ENCODE results near the gene KCMF1.

Gene KCMF1

DNA sequence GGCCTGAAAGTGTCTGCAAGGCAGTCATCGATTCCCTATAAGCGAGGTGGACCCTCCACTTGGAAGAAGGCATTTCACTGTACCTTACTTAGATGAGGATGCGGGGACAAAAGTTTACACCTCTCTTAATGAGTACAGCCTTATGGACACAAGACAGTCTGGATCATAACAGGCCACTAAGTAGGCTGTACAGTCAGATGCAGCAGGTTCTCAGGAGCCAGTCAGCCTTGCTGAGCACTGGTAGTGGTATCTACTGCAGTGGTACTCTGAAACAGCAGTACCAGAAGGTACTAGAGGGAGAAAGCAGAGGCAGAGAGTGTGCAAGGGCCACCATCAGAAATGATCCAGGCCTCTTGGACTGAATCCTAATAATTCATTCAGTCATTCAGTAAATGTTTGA, 77.6 kb downstream of the KCMF1 start:
- TF ChIP-seq TAF1 (IDR thresholded peaks at IDR 0.05; ENCODE audit: borderline replicate concordance, low read depth, low read length) (no peak), POLR2A (IDR thresholded peaks at IDR 0.05; ENCODE audit: low read depth, low read length) (no peak), POLR2AphosphoS5 (IDR thresholded peaks at IDR 0.05; ENCODE audit: low read depth, low read length) (no peak)
- FAIRE-seq (no peak), DNase-seq (ENCODE audit: insufficient read length) (no peak)

DNA sequence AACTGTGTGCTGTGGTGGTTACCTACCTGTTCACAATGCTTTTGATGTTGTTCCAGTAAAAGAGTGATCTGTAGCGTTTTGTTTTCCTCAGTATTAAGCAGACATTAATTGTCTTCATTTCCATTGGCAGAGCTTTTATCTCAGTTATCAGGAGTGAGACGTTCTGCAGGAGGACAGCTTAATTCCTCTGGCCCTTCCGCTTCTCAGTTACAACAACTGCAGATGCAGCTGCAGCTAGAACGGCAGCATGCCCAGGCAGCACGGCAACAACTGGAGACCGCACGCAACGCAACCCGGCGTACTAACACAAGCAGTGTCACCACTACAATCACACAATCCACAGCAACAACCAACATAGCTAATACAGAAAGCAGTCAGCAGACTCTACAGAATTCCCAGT, 78.3 kb downstream of the KCMF1 start:
- FAIRE-seq (no peak), DNase-seq (ENCODE audit: insufficient read length) (no peak)
- TF ChIP-seq POLR2A (IDR thresholded peaks at IDR 0.05; ENCODE audit: low read depth, low read length) (no peak), TAF1 (IDR thresholded peaks at IDR 0.05; ENCODE audit: borderline replicate concordance, low read depth, low read length) (no peak), POLR2AphosphoS5 (IDR thresholded peaks at IDR 0.05; ENCODE audit: low read depth, low read length) (no peak)

- TF ChIP-seq POLR2A (IDR thresholded peaks at IDR 0.05; ENCODE audit: low read depth, low read length): no peak
- TF ChIP-seq POLR2AphosphoS5 (IDR thresholded peaks at IDR 0.05; ENCODE audit: low read depth, low read length): no peak
- TF ChIP-seq TAF1 (IDR thresholded peaks at IDR 0.05; ENCODE audit: borderline replicate concordance, low read depth, low read length): no peak
- no peak for FAIRE-seq
- DNase-seq (ENCODE audit: insufficient read length): no peak
Observed at GRCh38 chr2:85053802-85054201, 82.8 kb downstream of the KCMF1 start.

- FAIRE-seq (no peak), DNase-seq (ENCODE audit: insufficient read length) (no peak)
- no peak for TF ChIP-seq POLR2A (IDR thresholded peaks at IDR 0.05; ENCODE audit: low read depth, low read length)
- no peak for TF ChIP-seq TAF1 (IDR thresholded peaks at IDR 0.05; ENCODE audit: borderline replicate concordance, low read depth, low read length)
- no peak for TF ChIP-seq POLR2AphosphoS5 (IDR thresholded peaks at IDR 0.05; ENCODE audit: low read depth, low read length)
Observed at GRCh38 chr2:85057226-85057962, 86.4 kb downstream of the KCMF1 start.

- FAIRE-seq (no peak), DNase-seq (ENCODE audit: insufficient read length) (no peak)
- TF ChIP-seq TAF1 (IDR thresholded peaks at IDR 0.05; ENCODE audit: borderline replicate concordance, low read depth, low read length) (no peak), POLR2A (IDR thresholded peaks at IDR 0.05; ENCODE audit: low read depth, low read length) (no peak), POLR2AphosphoS5 (IDR thresholded peaks at IDR 0.05; ENCODE audit: low read depth, low read length) (no peak)
Observed at GRCh38 chr2:85061896-85062295, 90.9 kb downstream of the KCMF1 start.

GRCh38 chr2:85062565-85062964, 91.6 kb downstream of the KCMF1 start:
- FAIRE-seq: no peak
- TF ChIP-seq TAF1 (IDR thresholded peaks at IDR 0.05; ENCODE audit: borderline replicate concordance, low read depth, low read length) (no peak), POLR2AphosphoS5 (IDR thresholded peaks at IDR 0.05; ENCODE audit: low read depth, low read length) (no peak), POLR2A (IDR thresholded peaks at IDR 0.05; ENCODE audit: low read depth, low read length) (no peak)
- no peak for DNase-seq (ENCODE audit: insufficient read length)

DNA sequence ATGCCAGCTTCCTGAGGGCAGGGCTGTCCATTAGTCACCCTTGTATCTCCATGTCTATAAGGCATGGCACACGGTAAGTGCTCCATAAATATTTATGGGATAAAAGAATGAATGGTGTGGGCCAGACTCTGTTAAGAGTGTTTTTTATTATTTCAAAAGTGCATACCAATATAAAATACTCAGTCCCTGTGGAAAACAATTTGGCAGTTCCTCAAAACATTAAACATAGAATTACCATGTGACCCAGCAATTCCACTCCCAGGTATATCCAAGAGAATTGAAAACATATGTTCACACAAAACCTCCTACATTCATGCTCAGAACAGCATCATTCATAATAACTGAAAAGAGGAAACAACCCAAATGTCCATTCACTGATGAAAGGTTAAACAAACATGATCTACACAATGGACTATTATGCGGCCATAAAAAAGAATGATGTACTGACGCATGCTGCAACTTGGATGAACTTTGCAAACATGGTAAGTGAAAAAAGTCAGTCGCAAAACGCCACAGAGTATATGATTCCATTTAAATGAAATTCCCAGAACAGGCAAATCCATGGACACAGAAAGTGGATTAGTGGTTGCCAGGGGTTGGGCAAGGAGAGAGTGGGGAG, 93.1 kb downstream of the KCMF1 start:
- FAIRE-seq (no peak), DNase-seq (ENCODE audit: insufficient read length) (no peak)
- no peak for TF ChIP-seq POLR2AphosphoS5 (IDR thresholded peaks at IDR 0.05; ENCODE audit: low read depth, low read length)
- TF ChIP-seq TAF1 (IDR thresholded peaks at IDR 0.05; ENCODE audit: borderline replicate concordance, low read depth, low read length): no peak
- TF ChIP-seq POLR2A (IDR thresholded peaks at IDR 0.05; ENCODE audit: low read depth, low read length): no peak

GRCh38 chr2:85064927-85065577, 94.1 kb downstream of the KCMF1 start:
- FAIRE-seq (no peak), DNase-seq (ENCODE audit: insufficient read length) (no peak)
- TF ChIP-seq POLR2A (IDR thresholded peaks at IDR 0.05; ENCODE audit: low read depth, low read length) (no peak), TAF1 (IDR thresholded peaks at IDR 0.05; ENCODE audit: borderline replicate concordance, low read depth, low read length) (no peak), POLR2AphosphoS5 (IDR thresholded peaks at IDR 0.05; ENCODE audit: low read depth, low read length) (no peak)

DNA sequence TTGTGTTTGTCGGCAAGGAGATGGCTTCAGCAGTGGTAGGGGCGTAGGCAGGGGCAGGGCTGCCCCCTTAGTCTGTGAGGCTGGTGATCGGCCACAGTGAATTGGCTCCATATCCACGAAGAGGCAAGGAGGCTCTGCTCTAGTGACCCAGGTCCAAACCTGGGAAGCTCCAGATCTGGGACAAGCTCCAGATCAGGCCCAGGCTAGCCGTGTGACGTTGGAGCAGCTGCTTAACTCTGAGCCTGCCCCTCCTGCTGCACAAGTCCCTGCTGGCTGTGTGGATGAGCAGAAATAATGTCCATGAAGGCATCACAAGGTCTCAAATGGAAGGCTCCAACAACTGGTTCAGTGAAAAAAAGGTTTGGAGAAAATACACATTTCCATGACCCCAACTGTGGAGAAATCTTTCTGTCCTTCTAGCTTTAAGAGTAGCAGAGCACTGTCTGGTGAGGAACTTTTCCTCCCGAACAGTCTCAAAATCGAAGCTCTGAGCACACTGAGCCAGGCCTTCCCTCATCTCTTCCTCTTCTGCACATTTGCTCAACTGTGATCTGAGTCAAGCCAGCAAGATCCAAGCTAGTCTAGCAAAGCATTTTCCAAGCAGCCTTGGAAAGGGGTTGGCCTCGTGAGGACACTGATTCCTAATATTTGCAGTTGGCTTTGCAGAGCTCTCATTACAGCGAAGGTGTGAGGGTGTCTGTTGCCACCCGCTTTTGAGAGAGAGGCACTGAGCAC, 95.2 kb downstream of the KCMF1 start:
- no peak for TF ChIP-seq POLR2A (IDR thresholded peaks at IDR 0.05; ENCODE audit: low read depth, low read length)
- TF ChIP-seq POLR2AphosphoS5 (IDR thresholded peaks at IDR 0.05; ENCODE audit: low read depth, low read length): no peak
- TF ChIP-seq TAF1 (IDR thresholded peaks at IDR 0.05; ENCODE audit: borderline replicate concordance, low read depth, low read length): no peak
- DNase-seq (ENCODE audit: insufficient read length): no peak
- FAIRE-seq: no peak

DNA sequence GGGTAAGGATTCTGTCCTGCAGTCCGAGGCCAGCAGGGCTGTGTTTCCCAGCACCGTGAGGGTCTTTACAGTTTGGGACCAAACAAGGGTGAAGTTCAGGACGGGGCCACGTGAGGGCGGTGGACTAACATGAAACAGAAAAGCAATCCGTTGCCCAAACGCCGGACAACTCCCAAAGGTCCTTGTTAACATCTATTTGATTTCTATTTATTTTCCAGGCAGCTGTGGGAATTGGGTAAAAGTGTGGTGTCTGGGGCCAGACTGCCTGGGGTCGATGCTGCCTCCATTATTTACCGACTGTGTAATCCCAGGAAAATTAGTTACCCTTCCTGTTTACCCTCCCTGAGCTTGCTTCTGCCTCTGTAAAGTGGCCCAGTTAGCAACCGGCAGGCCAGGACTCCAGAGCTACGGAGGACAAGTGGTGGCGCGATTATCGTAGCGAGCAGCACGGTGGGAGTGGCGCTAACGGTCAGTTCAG, 96.0 kb downstream of the KCMF1 start:
- TF ChIP-seq POLR2AphosphoS5 (IDR thresholded peaks at IDR 0.05; ENCODE audit: low read depth, low read length) (no peak), POLR2A (IDR thresholded peaks at IDR 0.05; ENCODE audit: low read depth, low read length) (no peak), TAF1 (IDR thresholded peaks at IDR 0.05; ENCODE audit: borderline replicate concordance, low read depth, low read length) (no peak)
- DNase-seq (ENCODE audit: insufficient read length) (no peak), FAIRE-seq (peak; percentile 72)

GRCh38 chr2:85071096-85071495, 100.1 kb downstream of the KCMF1 start:
- FAIRE-seq (no peak), DNase-seq (ENCODE audit: insufficient read length) (no peak)
- TF ChIP-seq TAF1 (IDR thresholded peaks at IDR 0.05; ENCODE audit: borderline replicate concordance, low read depth, low read length) (no peak), POLR2A (IDR thresholded peaks at IDR 0.05; ENCODE audit: low read depth, low read length) (no peak), POLR2AphosphoS5 (IDR thresholded peaks at IDR 0.05; ENCODE audit: low read depth, low read length) (no peak)
